ENCODE data around the gene LCP1.

GRCh38 chr13:46136688-46137087 lies 45.3 kb downstream of the LCP1 start:
- TF ChIP-seq FOXM1 (IDR thresholded peaks at IDR 0.05; ENCODE audit: low read depth) (no peak), JUND (IDR thresholded peaks at IDR 0.05) (no peak), RCOR1 (IDR thresholded peaks at IDR 0.05; ENCODE audit: low read length) (no peak), YY1 (IDR thresholded peaks at IDR 0.05; ENCODE audit: low read depth) (no peak), RFX5 (IDR thresholded peaks at IDR 0.05; ENCODE audit: low read length) (no peak)
- TF ChIP-seq, protein P1, sequence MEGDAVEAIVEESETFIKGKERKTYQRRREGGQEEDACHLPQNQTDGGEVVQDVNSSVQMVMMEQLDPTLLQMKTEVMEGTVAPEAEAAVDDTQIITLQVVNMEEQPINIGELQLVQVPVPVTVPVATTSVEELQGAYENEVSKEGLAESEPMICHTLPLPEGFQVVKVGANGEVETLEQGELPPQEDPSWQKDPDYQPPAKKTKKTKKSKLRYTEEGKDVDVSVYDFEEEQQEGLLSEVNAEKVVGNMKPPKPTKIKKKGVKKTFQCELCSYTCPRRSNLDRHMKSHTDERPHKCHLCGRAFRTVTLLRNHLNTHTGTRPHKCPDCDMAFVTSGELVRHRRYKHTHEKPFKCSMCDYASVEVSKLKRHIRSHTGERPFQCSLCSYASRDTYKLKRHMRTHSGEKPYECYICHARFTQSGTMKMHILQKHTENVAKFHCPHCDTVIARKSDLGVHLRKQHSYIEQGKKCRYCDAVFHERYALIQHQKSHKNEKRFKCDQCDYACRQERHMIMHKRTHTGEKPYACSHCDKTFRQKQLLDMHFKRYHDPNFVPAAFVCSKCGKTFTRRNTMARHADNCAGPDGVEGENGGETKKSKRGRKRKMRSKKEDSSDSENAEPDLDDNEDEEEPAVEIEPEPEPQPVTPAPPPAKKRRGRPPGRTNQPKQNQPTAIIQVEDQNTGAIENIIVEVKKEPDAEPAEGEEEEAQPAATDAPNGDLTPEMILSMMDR (IDR thresholded peaks at IDR 0.05), result no peak
